Posterior cingulate gyrus (tissue), 11 donors: ENCODE data around the gene GPT2.
"Not testable (repeated sequence)": the region's sequence is repeated elsewhere in the genome, so short reads cannot be mapped to it uniquely, and the experiment has no call there.

Experiments used
- DNase-seq, 10 donors: peaks; one replicate each; pipeline versions ENCODE4 v3.0.0 to v3.0.0-alpha.2; 2020 to 2021; ENCODE audit warnings: mixed read lengths in 3 of 10
- intact Hi-C: fragments of 100-400 bp; cut with DNase I; formaldehyde crosslinking; loops from one replicate; pipeline ENCODE4 v1.15.1; 2023

GPT2 gene

GRCh38 chr16:46862555-46863447, 21.4 kb upstream of the GPT2 start:
- intact Hi-C loops = no loop called here
- DNase-seq = no peak

DNA sequence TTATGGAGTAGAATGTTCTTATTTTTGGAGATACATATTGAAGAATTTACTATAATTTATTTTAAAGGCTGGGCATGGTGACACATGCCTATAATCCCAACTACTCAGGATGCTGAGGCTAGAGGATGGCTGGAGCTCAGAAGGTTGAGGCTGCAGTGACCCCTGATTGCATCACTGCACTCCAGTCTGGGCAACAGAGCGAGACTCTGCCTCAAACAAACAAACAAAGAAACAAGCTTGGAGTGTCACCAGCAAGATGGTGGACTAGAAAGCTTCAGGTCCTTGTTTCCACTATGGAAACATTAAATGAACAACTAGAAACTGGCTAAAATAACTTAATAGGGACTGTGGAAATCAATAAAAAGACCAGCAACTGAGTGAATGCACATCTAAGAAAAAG, 17.9 kb upstream of the GPT2 start:
- intact Hi-C loops = no loop called here
- DNase-seq = no peak

DNA sequence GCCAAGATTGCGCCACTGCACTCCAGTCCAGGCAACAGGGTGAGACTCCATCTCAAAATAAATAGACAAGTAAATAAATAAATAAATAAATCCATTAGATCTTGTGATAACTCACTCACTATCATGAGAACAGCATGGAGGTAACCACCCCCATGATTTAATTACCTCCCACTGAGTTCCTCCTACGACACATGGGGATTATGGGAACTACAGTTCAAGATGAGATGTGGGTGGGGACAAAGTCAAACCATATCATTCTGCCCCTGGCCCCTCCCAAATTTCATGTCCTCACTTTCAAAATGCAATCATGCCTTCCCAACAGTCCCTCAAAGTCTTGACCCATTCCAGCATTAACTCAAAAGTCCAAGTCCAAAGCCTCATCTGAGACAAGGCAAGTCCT, 16.7 kb upstream of the GPT2 start:
- intact Hi-C loops, DNase-seq: not testable (repeated sequence)

GRCh38 chr16:46868891-46869290, 15.3 kb upstream of the GPT2 start:
- DNase-seq, intact Hi-C loops: not testable (repeated sequence)

GRCh38 chr16:46871597-46871996, 12.6 kb upstream of the GPT2 start:
- DNase-seq = no peak
- intact Hi-C loops = no loop called here

- no peak for DNase-seq
- intact Hi-C loops = no loop called here
Observed at GRCh38 chr16:46873201-46873600, 11.0 kb upstream of the GPT2 start.

DNA sequence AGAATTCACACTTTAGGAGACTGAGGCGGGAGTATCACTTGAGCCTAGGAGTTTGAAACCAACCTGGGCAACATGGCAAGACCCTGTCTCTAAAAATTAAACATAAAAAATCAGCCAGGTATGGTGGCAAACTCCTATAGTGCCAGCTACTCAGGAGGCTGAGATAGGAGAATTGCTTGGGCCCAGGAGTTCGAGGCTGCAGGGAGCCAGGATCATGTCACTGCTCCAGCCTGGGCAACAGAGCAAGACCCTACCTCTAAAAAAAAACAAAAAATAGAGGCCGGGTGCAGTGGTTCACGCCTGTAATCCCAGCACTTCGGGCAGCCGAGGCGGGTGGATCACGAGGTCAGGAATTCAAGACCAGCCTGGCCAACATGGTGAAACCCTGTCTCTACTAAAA, 8.9 kb upstream of the GPT2 start:
- intact Hi-C loops = no loop called here
- DNase-seq = no peak

GRCh38 chr16:46882304-46882939, 1.7 kb upstream of the GPT2 start:
- DNase-seq = no peak
- intact Hi-C loops = loop anchor here (2.0 kb wide), 1 partner anchor 52 kb away; the partner anchor contains the start of gene C16orf87

- intact Hi-C loops = loop anchor here (2.0 kb wide), 1 partner anchor 52 kb away; the partner anchor contains the start of gene C16orf87
- DNase-seq = no peak
Observed at GRCh38 chr16:46882940-46883307, 1.2 kb upstream of the GPT2 start.

GRCh38 chr16:46883353-46883689, 841 bp upstream of the GPT2 start:
- DNase-seq = no peak
- intact Hi-C loops = loop anchor here (2.0 kb wide), 1 partner anchor 53 kb away; the partner anchor contains the start of gene C16orf87

- DNase-seq = peak in 9 of 10 donors; percentile 41 to 92 (median 52)
- intact Hi-C loops = loop anchor here (1.0 kb wide), 1 partner anchor 24 kb away; no protein-coding TSS in a partner anchor
Observed at GRCh38 chr16:46884513-46885293, 541 bp downstream of the GPT2 start.

- DNase-seq = peak in 2 of 10 donors; percentile 85 to 87
- intact Hi-C loops = no loop called here
Observed at GRCh38 chr16:46885960-46886763, 2.0 kb downstream of the GPT2 start.

DNA sequence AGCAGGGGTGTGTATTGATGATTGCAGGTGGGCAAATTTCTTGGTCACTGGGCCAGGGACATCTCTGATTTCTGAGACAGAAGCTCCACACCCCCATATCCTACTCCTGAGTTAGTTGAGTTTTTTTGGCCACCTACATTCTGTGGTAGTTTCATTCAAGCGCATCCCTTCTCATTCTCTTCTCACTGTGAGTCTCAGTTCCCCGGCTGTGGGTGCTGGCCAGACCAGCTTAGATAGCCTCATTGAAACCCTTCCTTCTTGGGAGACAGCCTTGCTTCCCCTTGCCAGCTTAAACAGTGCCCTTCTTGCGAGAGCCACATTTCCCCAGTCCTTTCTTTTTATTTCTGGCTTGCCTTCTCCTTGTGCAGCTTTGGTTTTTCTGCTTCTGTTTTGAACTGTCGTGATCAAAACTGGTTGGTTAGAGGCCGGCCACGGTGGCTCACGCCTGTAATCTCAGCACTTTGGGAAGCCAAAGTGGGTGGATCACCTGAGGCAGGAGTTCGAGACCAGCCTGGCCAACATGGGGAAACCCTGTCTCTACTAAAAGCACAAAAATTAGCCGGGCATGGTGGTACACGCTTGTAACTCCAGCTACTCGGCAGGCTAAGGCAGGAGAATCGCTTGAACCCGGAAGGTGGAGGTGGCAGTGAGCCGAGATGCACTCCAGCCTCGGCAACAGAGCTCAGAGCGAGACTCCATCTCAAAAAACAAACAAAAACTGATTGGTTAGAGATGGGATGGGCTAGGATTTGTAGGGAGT, 2.8 kb downstream of the GPT2 start:
- DNase-seq = no peak
- intact Hi-C loops = no loop called here

DNA sequence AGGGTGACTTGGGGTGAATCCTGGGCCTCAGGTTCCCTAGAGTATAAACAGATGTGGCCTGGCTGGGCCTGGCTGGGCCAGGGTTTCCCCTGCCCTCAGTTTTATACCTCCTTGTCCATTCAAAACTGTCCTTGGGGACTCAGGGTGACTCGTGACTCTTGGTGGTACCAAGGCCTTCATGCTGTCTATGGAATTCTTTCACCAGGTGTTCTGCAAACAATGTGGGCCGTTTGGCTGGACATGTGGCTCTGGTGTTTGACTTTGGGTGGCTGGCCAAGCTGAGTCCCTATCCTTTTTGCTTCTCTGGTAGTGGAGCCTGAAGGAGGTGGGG, 3.3 kb downstream of the GPT2 start:
- no peak for DNase-seq
- intact Hi-C loops = no loop called here

DNA sequence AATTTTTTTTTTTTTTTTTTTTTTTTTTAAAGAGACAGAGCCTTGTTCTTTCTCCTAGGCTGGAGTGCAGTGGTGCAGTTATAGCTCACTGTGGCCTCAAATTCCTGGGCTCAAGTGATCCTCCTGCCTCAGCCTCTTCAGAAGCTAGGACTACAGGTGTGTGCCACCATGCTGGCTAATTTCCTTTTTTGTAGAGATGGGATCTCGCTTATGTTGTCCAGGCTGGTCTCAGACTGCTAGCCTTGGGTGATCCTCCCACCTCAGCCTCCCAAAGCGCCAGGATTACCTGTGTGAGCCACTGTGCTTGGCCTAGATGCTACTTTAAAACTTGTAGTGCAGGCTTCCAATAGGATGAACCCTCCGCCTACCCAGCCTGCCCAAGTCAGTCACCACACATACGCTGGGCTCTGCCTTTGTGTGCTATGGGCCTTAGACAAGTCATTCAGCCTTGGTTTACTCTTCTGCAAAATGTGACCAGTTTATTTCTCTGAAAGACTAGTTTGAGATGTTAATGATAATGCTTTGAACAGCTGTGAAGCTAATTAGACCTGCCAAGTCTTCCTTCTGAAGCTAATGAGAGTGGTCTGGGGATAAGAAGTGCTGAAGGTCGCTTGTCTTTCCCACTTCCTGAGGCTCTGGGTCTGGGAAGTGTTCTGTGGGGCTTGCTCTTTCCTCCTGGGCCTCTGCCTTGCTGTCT, 5.2 kb downstream of the GPT2 start:
- DNase-seq = no peak
- intact Hi-C loops = no loop called here

GRCh38 chr16:46889942-46890300, 5.8 kb downstream of the GPT2 start:
- intact Hi-C loops = no loop called here
- peak in 1 of 10 donors; percentile 24 for DNase-seq

- intact Hi-C loops = no loop called here
- DNase-seq = no peak
Observed at GRCh38 chr16:46891910-46892309, 7.7 kb downstream of the GPT2 start.

DNA sequence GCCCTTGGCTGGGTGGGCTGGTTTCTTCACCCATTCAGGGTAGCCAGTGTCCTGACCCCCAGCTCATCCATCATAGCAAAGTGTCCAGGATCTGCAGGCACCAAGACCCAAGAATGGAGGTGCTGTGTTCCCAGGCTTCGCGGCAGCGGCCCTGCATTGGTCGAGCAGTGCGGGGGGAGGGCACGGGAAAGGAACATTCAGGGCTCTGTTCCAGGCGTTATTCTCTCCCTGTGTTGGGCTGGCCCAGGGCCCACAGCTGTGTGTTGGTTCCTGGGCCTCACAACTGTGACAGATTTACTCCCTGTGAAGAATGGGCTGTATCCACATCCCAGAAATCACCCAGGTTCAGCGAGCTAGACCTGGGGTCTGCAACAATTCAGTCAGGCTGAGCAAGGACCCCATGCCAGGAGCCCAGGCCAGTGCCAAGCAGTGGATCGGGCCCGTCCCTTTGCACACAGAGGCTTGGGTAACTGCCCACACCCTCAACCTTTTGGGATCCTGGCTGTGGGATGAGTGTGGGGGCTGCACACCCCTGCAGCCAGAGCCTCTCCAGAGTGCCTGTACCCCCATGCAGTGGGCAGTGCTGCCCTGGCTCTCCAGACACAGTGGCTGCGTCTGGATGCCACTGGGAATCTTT, 10.0 kb downstream of the GPT2 start:
- intact Hi-C loops = no loop called here
- peak; percentile 54 to 94 (median 74) for DNase-seq
